Measurements from ENCODE around the gene PHC3. TPM values are rescaled to one million over a fixed set of nuclear protein-coding genes. Genes with fewer than 3 reads are reported as not detected.

PHC3 gene
- total and polyA plus RNA-seq, 2 of the 13 experiments (the other 11 are each of a cell fraction or from before 2014, with no cell fraction given), result 24.1 to 49.0 TPM

DNA sequence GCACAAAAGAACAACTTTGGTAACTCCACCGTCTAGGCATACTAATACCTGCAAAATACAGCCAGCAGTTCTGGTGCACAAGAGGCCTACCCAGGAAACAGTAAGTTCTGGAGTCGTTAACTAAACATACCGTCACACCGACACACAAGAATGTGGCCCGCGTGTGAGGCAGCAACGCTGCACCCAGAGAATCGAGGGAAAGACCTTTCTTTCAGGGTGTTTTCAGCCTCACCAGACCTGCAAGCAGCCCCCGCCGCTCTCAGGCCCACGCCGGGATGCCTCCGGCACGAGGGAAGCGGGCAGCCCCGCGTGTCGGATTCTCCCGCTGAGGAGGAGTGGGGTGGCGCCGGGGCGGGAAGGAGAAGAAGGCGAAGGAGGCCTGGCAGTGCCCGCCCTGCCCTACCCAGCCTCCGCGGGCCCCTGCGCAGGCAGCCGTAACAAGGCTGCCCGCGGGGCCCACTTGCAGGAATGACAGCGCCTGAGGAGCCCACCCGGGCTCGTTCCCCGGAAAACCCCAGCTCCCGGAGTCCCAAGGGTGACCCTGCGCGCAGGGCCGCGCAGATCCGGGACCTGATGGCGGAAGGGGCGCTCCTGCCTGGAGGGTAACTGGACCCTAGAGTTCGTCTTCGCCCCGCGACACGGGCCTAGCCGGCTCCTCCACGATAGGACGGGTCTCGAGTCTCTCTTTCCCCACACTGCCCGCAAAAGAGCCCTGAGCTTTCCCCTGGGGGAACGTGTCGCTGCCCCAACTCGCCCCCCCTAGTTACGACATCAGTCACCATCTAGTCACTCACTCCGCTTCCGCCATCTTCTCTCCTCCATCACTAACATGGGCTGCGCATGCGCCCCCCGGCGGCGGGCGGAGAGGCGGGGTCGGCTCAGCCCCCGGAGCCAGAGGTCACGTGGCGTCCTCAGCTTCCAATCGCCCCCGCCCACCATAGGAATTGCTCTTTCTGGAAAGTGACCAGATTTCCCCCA, at the start of gene PHC3 (continued):
- no peak for TF ChIP-seq ZNF30 (CRISPR knock-in tag; IDR thresholded peaks at IDR 0.05)
- TF ChIP-seq ZNF556 (CRISPR knock-in tag; IDR thresholded peaks at IDR 0.05; ENCODE audit: borderline replicate concordance), result peak; percentile 65; the same call in 1 of the 2 replicates
- TF ChIP-seq ZFX (CRISPR knock-in tag; IDR thresholded peaks at IDR 0.05; ENCODE audit: low read depth), result peak; percentile 86
- no peak for TF ChIP-seq MIER3 (CRISPR knock-in tag; IDR thresholded peaks at IDR 0.05; ENCODE audit: borderline replicate concordance)
- no peak for TF ChIP-seq ZNF557 (CRISPR knock-in tag; IDR thresholded peaks at IDR 0.05)
- TF ChIP-seq, protein P1, sequence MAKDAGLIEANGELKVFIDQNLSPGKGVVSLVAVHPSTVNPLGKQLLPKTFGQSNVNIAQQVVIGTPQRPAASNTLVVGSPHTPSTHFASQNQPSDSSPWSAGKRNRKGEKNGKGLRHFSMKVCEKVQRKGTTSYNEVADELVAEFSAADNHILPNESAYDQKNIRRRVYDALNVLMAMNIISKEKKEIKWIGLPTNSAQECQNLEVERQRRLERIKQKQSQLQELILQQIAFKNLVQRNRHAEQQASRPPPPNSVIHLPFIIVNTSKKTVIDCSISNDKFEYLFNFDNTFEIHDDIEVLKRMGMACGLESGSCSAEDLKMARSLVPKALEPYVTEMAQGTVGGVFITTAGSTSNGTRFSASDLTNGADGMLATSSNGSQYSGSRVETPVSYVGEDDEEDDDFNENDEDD (CRISPR knock-in tag; IDR thresholded peaks at IDR 0.05; ENCODE audit: borderline replicate concordance), result 0 out of 2 replicates have a peak, but pooled peaks have one; percentile 21
- TF ChIP-seq, protein P2, sequence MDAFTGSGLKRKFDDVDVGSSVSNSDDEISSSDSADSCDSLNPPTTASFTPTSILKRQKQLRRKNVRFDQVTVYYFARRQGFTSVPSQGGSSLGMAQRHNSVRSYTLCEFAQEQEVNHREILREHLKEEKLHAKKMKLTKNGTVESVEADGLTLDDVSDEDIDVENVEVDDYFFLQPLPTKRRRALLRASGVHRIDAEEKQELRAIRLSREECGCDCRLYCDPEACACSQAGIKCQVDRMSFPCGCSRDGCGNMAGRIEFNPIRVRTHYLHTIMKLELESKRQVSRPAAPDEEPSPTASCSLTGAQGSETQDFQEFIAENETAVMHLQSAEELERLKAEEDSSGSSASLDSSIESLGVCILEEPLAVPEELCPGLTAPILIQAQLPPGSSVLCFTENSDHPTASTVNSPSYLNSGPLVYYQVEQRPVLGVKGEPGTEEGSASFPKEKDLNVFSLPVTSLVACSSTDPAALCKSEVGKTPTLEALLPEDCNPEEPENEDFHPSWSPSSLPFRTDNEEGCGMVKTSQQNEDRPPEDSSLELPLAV (CRISPR knock-in tag; conservative IDR thresholded peaks at IDR 0.05; ENCODE audit: low read depth), result no peak
- TF ChIP-seq MTF2 (CRISPR knock-in tag; IDR thresholded peaks at IDR 0.05; ENCODE audit: borderline replicate concordance), result no peak
- no peak for TF ChIP-seq SRSF4 (IDR thresholded peaks at IDR 0.05; ENCODE audit: low read depth, low read length, poor library complexity, severe bottlenecking)
- TF ChIP-seq, protein P3, sequence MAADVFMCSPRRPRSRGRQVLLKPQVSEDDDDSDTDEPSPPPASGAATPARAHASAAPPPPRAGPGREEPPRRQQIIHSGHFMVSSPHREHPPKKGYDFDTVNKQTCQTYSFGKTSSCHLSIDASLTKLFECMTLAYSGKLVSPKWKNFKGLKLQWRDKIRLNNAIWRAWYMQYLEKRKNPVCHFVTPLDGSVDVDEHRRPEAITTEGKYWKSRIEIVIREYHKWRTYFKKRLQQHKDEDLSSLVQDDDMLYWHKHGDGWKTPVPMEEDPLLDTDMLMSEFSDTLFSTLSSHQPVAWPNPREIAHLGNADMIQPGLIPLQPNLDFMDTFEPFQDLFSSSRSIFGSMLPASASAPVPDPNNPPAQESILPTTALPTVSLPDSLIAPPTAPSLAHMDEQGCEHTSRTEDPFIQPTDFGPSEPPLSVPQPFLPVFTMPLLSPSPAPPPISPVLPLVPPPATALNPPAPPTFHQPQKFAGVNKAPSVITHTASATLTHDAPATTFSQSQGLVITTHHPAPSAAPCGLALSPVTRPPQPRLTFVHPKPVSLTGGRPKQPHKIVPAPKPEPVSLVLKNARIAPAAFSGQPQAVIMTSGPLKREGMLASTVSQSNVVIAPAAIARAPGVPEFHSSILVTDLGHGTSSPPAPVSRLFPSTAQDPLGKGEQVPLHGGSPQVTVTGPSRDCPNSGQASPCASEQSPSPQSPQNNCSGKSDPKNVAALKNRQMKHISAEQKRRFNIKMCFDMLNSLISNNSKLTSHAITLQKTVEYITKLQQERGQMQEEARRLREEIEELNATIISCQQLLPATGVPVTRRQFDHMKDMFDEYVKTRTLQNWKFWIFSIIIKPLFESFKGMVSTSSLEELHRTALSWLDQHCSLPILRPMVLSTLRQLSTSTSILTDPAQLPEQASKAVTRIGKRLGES (CRISPR knock-in tag; IDR thresholded peaks at IDR 0.05; ENCODE audit: borderline replicate concordance), result no peak
- TF ChIP-seq, protein P4, sequence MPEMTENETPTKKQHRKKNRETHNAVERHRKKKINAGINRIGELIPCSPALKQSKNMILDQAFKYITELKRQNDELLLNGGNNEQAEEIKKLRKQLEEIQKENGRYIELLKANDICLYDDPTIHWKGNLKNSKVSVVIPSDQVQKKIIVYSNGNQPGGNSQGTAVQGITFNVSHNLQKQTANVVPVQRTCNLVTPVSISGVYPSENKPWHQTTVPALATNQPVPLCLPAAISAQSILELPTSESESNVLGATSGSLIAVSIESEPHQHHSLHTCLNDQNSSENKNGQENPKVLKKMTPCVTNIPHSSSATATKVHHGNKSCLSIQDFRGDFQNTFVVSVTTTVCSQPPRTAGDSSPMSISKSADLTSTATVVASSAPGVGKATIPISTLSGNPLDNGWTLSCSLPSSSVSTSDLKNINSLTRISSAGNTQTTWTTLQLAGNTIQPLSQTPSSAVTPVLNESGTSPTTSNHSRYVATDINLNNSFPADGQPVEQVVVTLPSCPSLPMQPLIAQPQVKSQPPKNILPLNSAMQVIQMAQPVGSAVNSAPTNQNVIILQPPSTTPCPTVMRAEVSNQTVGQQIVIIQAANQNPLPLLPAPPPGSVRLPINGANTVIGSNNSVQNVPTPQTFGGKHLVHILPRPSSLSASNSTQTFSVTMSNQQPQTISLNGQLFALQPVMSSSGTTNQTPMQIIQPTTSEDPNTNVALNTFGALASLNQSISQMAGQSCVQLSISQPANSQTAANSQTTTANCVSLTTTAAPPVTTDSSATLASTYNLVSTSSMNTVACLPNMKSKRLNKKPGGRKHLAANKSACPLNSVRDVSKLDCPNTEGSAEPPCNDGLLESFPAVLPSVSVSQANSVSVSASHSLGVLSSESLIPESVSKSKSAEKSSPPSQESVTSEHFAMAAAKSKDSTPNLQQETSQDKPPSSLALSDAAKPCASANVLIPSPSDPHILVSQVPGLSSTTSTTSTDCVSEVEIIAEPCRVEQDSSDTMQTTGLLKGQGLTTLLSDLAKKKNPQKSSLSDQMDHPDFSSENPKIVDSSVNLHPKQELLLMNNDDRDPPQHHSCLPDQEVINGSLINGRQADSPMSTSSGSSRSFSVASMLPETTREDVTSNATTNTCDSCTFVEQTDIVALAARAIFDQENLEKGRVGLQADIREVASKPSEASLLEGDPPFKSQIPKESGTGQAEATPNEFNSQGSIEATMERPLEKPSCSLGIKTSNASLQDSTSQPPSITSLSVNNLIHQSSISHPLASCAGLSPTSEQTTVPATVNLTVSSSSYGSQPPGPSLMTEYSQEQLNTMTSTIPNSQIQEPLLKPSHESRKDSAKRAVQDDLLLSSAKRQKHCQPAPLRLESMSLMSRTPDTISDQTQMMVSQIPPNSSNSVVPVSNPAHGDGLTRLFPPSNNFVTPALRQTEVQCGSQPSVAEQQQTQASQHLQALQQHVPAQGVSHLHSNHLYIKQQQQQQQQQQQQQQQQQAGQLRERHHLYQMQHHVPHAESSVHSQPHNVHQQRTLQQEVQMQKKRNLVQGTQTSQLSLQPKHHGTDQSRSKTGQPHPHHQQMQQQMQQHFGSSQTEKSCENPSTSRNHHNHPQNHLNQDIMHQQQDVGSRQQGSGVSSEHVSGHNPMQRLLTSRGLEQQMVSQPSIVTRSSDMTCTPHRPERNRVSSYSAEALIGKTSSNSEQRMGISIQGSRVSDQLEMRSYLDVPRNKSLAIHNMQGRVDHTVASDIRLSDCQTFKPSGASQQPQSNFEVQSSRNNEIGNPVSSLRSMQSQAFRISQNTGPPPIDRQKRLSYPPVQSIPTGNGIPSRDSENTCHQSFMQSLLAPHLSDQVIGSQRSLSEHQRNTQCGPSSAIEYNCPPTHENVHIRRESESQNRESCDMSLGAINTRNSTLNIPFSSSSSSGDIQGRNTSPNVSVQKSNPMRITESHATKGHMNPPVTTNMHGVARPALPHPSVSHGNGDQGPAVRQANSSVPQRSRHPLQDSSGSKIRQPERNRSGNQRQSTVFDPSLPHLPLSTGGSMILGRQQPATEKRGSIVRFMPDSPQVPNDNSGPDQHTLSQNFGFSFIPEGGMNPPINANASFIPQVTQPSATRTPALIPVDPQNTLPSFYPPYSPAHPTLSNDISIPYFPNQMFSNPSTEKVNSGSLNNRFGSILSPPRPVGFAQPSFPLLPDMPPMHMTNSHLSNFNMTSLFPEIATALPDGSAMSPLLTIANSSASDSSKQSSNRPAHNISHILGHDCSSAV (CRISPR knock-in tag; IDR thresholded peaks at IDR 0.05; ENCODE audit: borderline replicate concordance), result no peak
- TF ChIP-seq, protein P5, sequence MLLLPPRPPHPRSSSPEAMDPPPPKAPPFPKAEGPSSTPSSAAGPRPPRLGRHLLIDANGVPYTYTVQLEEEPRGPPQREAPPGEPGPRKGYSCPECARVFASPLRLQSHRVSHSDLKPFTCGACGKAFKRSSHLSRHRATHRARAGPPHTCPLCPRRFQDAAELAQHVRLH (CRISPR knock-in tag; IDR thresholded peaks at IDR 0.05; ENCODE audit: borderline replicate concordance, low read depth), result peak; percentile 61; the same call in 1 of the 2 replicates
